Transverse colon (tissue), 4 donors: Measurements from ENCODE around the gene MGAT4A.

Source experiments
- CTCF ChIP-seq, 5 experiments: fragments of 200-600 bp in 3 of 5; fragments of 450-650 bp in 2 of 5; sonication (generic) in 3 of 5; IDR thresholded peaks; 1 replicate in 2 of 5; 2 replicates in 3 of 5; pipeline ENCODE4 v1.5.1; 2016 to 2017; ENCODE audit warnings: antibody characterized with exemption in 5 of 5, inconsistent platforms in 3 of 5, mild to moderate bottlenecking in 2 of 5, moderate library complexity in 1 of 5
- EP300 ChIP-seq: sonication (generic); formaldehyde crosslinking; IDR thresholded peaks from one replicate; pipeline ENCODE4 v1.6.1; 2017; ENCODE audit warnings: antibody characterized with exemption, low read depth
- POLR2A ChIP-seq: fragments of 450-650 bp; IDR thresholded peaks from one replicate; pipeline ENCODE4 v1.6.1; 2016; ENCODE audit warnings: antibody characterized with exemption, mild to moderate bottlenecking, moderate library complexity
- POLR2AphosphoS5 ChIP-seq, 3 donors: sonication (generic); formaldehyde crosslinking; IDR thresholded peaks; one replicate each; pipeline ENCODE4 v1.6.1; 2016; ENCODE audit warnings: antibody characterized with exemption in 3 of 3

GRCh38 chr2:98634406-98635092 lies 96.4 kb downstream of the MGAT4A start:
- TF ChIP-seq CTCF (IDR thresholded peaks at IDR 0.05) (no peak), POLR2A (no peak), POLR2AphosphoS5 (IDR thresholded peaks at IDR 0.05) (no peak), EP300 (no peak)
